ENCODE measurements around the gene ALPK3. TPM values are rescaled to one million over a fixed set of nuclear protein-coding genes. Genes with fewer than 3 reads are reported as not detected.

The ALPK3 gene
- total RNA-seq, 1 donor from 2014 or later, result 0.20 TPM

GRCh38 chr15:84899750-84900149, 82.6 kb downstream of the ALPK3 start:
- no peak overlapping the region for H3K4me3 Mint-ChIP-seq
- POLR2A ChIA-PET, result no interaction called here
- DNase-seq (no peak), ATAC-seq (ENCODE audit: low read depth) (no peak)
- H3K27ac Mint-ChIP-seq, result no peak overlapping the region
- peaks cover 7% of the 10 kb centered on the region for H3K9me3 Mint-ChIP-seq
- TF ChIP-seq CTCF (IDR thresholded peaks at IDR 0.05), result no peak
- peaks cover 13% of the 10 kb centered on the region for H3K27me3 Mint-ChIP-seq
- intact Hi-C loops (cut with micrococcal nuclease), result no loop called here
- CTCF ChIA-PET, result no interaction called here
- no peaks in the 10 kb centered on the region for H3K36me3 Mint-ChIP-seq (ENCODE audit: low read depth)
- H3K4me1 Mint-ChIP-seq, result no peaks in the 10 kb centered on the region

GRCh38 chr15:84901540-84901939, 84.4 kb downstream of the ALPK3 start:
- Mint-ChIP-seq H3K9me3 (peaks cover 7% of the 10 kb centered on the region), H3K36me3 (ENCODE audit: low read depth) (no peaks in the 10 kb centered on the region), H3K27ac (no peak overlapping the region), H3K4me3 (no peak overlapping the region), H3K27me3 (peaks cover 8% of the 10 kb centered on the region), H3K4me1 (no peaks in the 10 kb centered on the region)
- no peak for ATAC-seq (ENCODE audit: low read depth)
- DNase-seq, result no peak
- TF ChIP-seq CTCF (IDR thresholded peaks at IDR 0.05), result no peak
- CTCF ChIA-PET, result no interaction called here
- intact Hi-C loops (cut with micrococcal nuclease), result no loop called here
- POLR2A ChIA-PET, result no interaction called here

- H3K27ac Mint-ChIP-seq, result no peak overlapping the region
- no peaks in the 10 kb centered on the region for H3K36me3 Mint-ChIP-seq (ENCODE audit: low read depth)
- ChIA-PET CTCF (no interaction called here), POLR2A (no interaction called here)
- H3K4me1 Mint-ChIP-seq, result no peaks in the 10 kb centered on the region
- DNase-seq (no peak), ATAC-seq (ENCODE audit: low read depth) (no peak)
- H3K27me3 Mint-ChIP-seq, result peaks cover 3% of the 10 kb centered on the region
- intact Hi-C loops (cut with micrococcal nuclease), result no loop called here
- TF ChIP-seq CTCF (IDR thresholded peaks at IDR 0.05), result no peak
- peaks cover 7% of the 10 kb centered on the region for H3K9me3 Mint-ChIP-seq
- H3K4me3 Mint-ChIP-seq, result no peak overlapping the region
Measured at GRCh38 chr15:84903751-84904150, 86.6 kb downstream of the ALPK3 start.

- no peak overlapping the region for H3K4me3 Mint-ChIP-seq
- H3K36me3 Mint-ChIP-seq (ENCODE audit: low read depth), result no peaks in the 10 kb centered on the region
- H3K9me3 Mint-ChIP-seq, result peaks cover 7% of the 10 kb centered on the region
- POLR2A ChIA-PET, result interaction anchor here (0.6 kb wide), 1 partner anchor 141 kb away, joined by 3 read pairs; no protein-coding TSS in a partner anchor
- no peaks in the 10 kb centered on the region for H3K4me1 Mint-ChIP-seq
- intact Hi-C loops (cut with micrococcal nuclease), result no loop called here
- ATAC-seq (ENCODE audit: low read depth), result no peak
- peaks cover 2% of the 10 kb centered on the region for H3K27me3 Mint-ChIP-seq
- CTCF ChIA-PET, result no interaction called here
- H3K27ac Mint-ChIP-seq, result no peak overlapping the region
- no peak for TF ChIP-seq CTCF (IDR thresholded peaks at IDR 0.05)
- DNase-seq, result no peak
Measured at GRCh38 chr15:84904419-84904818, 87.3 kb downstream of the ALPK3 start.

GRCh38 chr15:84905016-84905916, 88.1 kb downstream of the ALPK3 start:
- H3K36me3 Mint-ChIP-seq (ENCODE audit: low read depth), result no peaks in the 10 kb centered on the region
- ATAC-seq (ENCODE audit: low read depth), result no peak
- H3K27ac Mint-ChIP-seq, result no peak overlapping the region
- ChIA-PET POLR2A (no interaction called here), CTCF (no interaction called here)
- no peak for TF ChIP-seq CTCF (IDR thresholded peaks at IDR 0.05)
- peaks cover 7% of the 10 kb centered on the region for H3K9me3 Mint-ChIP-seq
- DNase-seq, result no peak
- no peaks in the 10 kb centered on the region for H3K4me1 Mint-ChIP-seq
- no peak overlapping the region for H3K4me3 Mint-ChIP-seq
- no peaks in the 10 kb centered on the region for H3K27me3 Mint-ChIP-seq
- intact Hi-C loops (cut with micrococcal nuclease), result no loop called here
